Measurements from ENCODE around the gene TECPR2. TPM values are rescaled to one million over a fixed set of nuclear protein-coding genes. Genes with fewer than 3 reads are reported as not detected.
"Not testable (repeated sequence)": the region's sequence is repeated elsewhere in the genome, so short reads cannot be mapped to it uniquely, and the experiment has no call there.

Gene TECPR2
- total RNA-seq, result 10.9 TPM

GRCh38 chr14:102362545-102363181 is at the start of gene TECPR2, which contains the start of gene CINP:
Gene TECPR2 (plus strand): TSS chr14:102362941. CDS start chr14:102376722, 13,781 bp downstream.
Gene CINP (minus strand): TSS chr14:102362890. CDS start chr14:102362851, 39 bp downstream.
- ATAC-seq, result peak; percentile 97

GRCh38 chr14:102314242-102315011 is 48.3 kb upstream of the TECPR2 start:
- ATAC-seq, result peak; percentile 78

- no peak for ATAC-seq
Measured at GRCh38 chr14:102315121-102315520, 47.6 kb upstream of the TECPR2 start.

- ATAC-seq, result no peak
Measured at GRCh38 chr14:102316338-102316742, 46.4 kb upstream of the TECPR2 start.

- peak; percentile 79 for ATAC-seq
Measured at GRCh38 chr14:102316743-102317563, 45.8 kb upstream of the TECPR2 start.

GRCh38 chr14:102317564-102318248 is 45.0 kb upstream of the TECPR2 start:
- ATAC-seq, result no peak

- no peak for ATAC-seq
Measured at GRCh38 chr14:102318781-102319276, 43.9 kb upstream of the TECPR2 start.

GRCh38 chr14:102319351-102320032 is 43.2 kb upstream of the TECPR2 start, which contains the start of gene ZNF839:
Gene ZNF839 (plus strand): TSS chr14:102319746. CDS start chr14:102319766, 20 bp downstream.
- ATAC-seq, result peak; percentile 74

- no peak for ATAC-seq
Measured at GRCh38 chr14:102320033-102320660, 42.6 kb upstream of the TECPR2 start.

- no peak for ATAC-seq
Measured at GRCh38 chr14:102320671-102321455, 41.9 kb upstream of the TECPR2 start.

- ATAC-seq, result no peak
Measured at GRCh38 chr14:102321456-102322422, 41.0 kb upstream of the TECPR2 start.

- ATAC-seq, result peak; percentile 48
Measured at GRCh38 chr14:102323102-102323501, 39.6 kb upstream of the TECPR2 start.

GRCh38 chr14:102325791-102326345 is 36.9 kb upstream of the TECPR2 start:
- no peak for ATAC-seq

GRCh38 chr14:102326583-102326982 is 36.2 kb upstream of the TECPR2 start:
- ATAC-seq, result no peak

GRCh38 chr14:102329381-102329780 is 33.4 kb upstream of the TECPR2 start:
- ATAC-seq, result not testable (repeated sequence)

GRCh38 chr14:102330806-102331205 is 31.9 kb upstream of the TECPR2 start:
- no peak for ATAC-seq

GRCh38 chr14:102333390-102333789 is 29.4 kb upstream of the TECPR2 start:
- ATAC-seq, result no peak
